ENCODE measurements around the gene NAV3. TPM values are rescaled to one million over a fixed set of nuclear protein-coding genes. Genes with fewer than 3 reads are reported as not detected.

Gene NAV3
- total and polyA plus RNA-seq, 2 of the 4 experiments (the other 2 are of a cell fraction), result 25.5 to 106 TPM

- Histone ChIP-seq H2AK5ac (ENCODE audit: low read depth, low read length) (no peak overlapping the region), H3K18ac (ENCODE audit: low read depth, low read length) (no peak overlapping the region), H3K36me3 (ENCODE audit: control insufficient read depth, insufficient read depth, low read length) (peaks cover 1% of the 10 kb centered on the region; the same call in 1 of the 2 replicates), H4K8ac (ENCODE audit: low read depth in 2 of 2, low read length in 2 of 2) (no peak overlapping the region), H2BK15ac (ENCODE audit: low read depth, low read length) (no peak overlapping the region), H3K9me1 (ENCODE audit: insufficient read depth, low read length) (no peaks in the 10 kb centered on the region; the same call in 1 of the 2 replicates), H3K4me2 (ENCODE audit: low read depth, low read length) (peak overlapping the region; percentile 34), H2BK5ac (ENCODE audit: low read depth, low read length, poor library complexity, severe bottlenecking) (peak overlapping the region; percentile 49), H2AFZ (replicated peaks; ENCODE audit: low read length, poor library complexity) (no peak overlapping the region), H3K4me1 (ENCODE audit: control insufficient read depth, insufficient read depth, low read length) (peaks cover 6% of the 10 kb centered on the region; the same call in 1 of the 2 replicates), H3K4me3 (ENCODE audit: insufficient read depth, low read depth, low read length) (no peak overlapping the region), H2AK9ac (replicated peaks; ENCODE audit: low read depth, low read length, poor library complexity) (no peak overlapping the region), H3K9me3 (ENCODE audit: control insufficient read depth, insufficient read depth, low read length) (no peaks in the 10 kb centered on the region), H4K20me1 (ENCODE audit: insufficient read depth, low read length) (no peaks in the 10 kb centered on the region), H3K79me1 (ENCODE audit: low read depth in 1 of 2, low read length in 2 of 2) (peaks cover 6 to 12% of the 10 kb centered on the region in 2 experiments; a peak in 3 of 4 replicates), H3K27me3 (ENCODE audit: control insufficient read depth, insufficient read depth, low read length) (no peaks in the 10 kb centered on the region), H4K5ac (ENCODE audit: low read depth, low read length) (no peak overlapping the region), H3K4ac (ENCODE audit: low read depth, low read length) (no peak overlapping the region), H3K56ac (ENCODE audit: extremely low read depth, insufficient read depth, low read length) (no peak overlapping the region), H2BK20ac (ENCODE audit: low read depth, low read length) (no peak overlapping the region), H3K14ac (replicated peaks; ENCODE audit: low read depth, low read length) (no peak overlapping the region), H4K91ac (ENCODE audit: insufficient read depth, low read depth, low read length) (no peak overlapping the region), H3K27ac (ENCODE audit: insufficient read depth, low read length) (no peak overlapping the region), H2BK120ac (ENCODE audit: low read depth, low read length) (no peak overlapping the region; the same call in 1 of the 2 replicates), H3K9ac (ENCODE audit: low read depth, low read length) (no peak overlapping the region), H3K23ac (ENCODE audit: low read depth, low read length) (no peak overlapping the region)
- TF ChIP-seq CEBPB (IDR thresholded peaks at IDR 0.05; ENCODE audit: low read depth, low read length) (peak; percentile 47; the same call in 1 of the 2 replicates), MAZ (IDR thresholded peaks at IDR 0.05; ENCODE audit: borderline replicate concordance, low read depth, low read length) (no peak)
- ATAC-seq (ENCODE audit: low read depth) (peak; percentile 63), DNase-seq (peak; percentile 95)
- POLR2A ChIA-PET (ENCODE audit: unreplicated experiment), result no interaction called here
- dilution Hi-C loops (cut with HindIII; ENCODE audit: low sequenced_read_pairs, unreplicated experiment) (no loop called here), intact Hi-C loops (cut with micrococcal nuclease) (no loop called here), in situ Hi-C loops (cut with MboI; ENCODE audit: low sequenced_read_pairs) (loop anchor here (25.0 kb wide), 1 partner anchor 1168 kb away; no protein-coding TSS in a partner anchor)
- no TSS peak for BruUV-seq (replicated peaks)
- WGBS, 2 experiments (ENCODE audit: extremely low coverage in 2 of 2, insufficient read length in 1 of 2), result 0 to 100% methylated on average over 1 of the region's 3 CpGs
- CTCF ChIA-PET, result interaction anchor here (0.6 kb wide), 2 partner anchors 14 to 279 kb away, joined by 3 read pairs; no protein-coding TSS in a partner anchor
Measured at GRCh38 chr12:78194448-78194847, 363.8 kb downstream of the NAV3 start.

Data from IMR-90 (cell line).